Neural cell (in vitro differentiated cells): ENCODE data around the gene KDM4C.

ENCODE experiments used
- EP300 ChIP-seq: fragments of 450-650 bp; conservative IDR thresholded peaks from 2 replicates; pipeline ENCODE4 v1.6.1; 2014; ENCODE audit warnings: antibody characterized with exemption, mild to moderate bottlenecking, moderate library complexity; ENCODE audit not compliant: poor library complexity, severe bottlenecking
- EZH2 ChIP-seq: fragments of 200-600, 300-800 bp; shearing (Covaris generic), sonication (generic); IDR thresholded peaks from 2 replicates; pipeline ENCODE4 v1.6.1; 2014; ENCODE audit warnings: antibody characterized with exemption, low read length, borderline replicate concordance, mild to moderate bottlenecking; ENCODE audit not compliant: insufficient read depth, poor library complexity, severe bottlenecking
- POLR2AphosphoS5 ChIP-seq: IDR thresholded peaks from 2 replicates; pipeline ENCODE4 v1.6.1; 2012
- SMC3 ChIP-seq: fragments of 450-650 bp; conservative IDR thresholded peaks from 2 replicates; pipeline ENCODE4 v1.6.1; 2014; ENCODE audit warnings: antibody characterized with exemption, mild to moderate bottlenecking, moderate library complexity; ENCODE audit not compliant: poor library complexity
- TF ChIP-seq, protein P1 (sequence below): fragments of 450-650 bp; IDR thresholded peaks from 2 replicates; pipeline ENCODE4 v1.5.1; 2014; ENCODE audit warnings: antibody characterized with exemption, mild to moderate bottlenecking, moderate library complexity; ENCODE audit not compliant: poor library complexity, severe bottlenecking

DNA sequence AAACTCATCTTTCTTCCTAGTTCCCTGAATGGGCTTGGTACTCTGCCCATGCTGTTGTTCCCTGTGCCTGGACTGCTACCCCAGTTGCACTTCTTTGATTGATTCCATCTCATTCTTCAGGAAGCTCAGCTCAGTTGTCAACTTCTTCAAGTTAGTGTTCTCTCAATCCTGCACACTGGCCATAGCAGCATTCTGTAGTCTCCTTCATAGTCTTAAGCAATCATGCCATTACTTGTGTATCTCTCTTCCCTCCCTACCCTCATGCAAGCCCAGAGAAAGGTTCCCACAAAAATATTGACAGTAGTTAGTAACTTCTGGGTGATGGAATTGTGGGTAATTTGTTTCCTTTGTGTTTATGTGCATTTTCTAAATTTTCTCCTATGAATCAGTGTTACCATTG, 5.5 kb downstream of the KDM4C start:
- TF ChIP-seq EZH2 (no peak), EP300 (no peak), POLR2AphosphoS5 (no peak), SMC3 (no peak)
- TF ChIP-seq, protein P1, sequence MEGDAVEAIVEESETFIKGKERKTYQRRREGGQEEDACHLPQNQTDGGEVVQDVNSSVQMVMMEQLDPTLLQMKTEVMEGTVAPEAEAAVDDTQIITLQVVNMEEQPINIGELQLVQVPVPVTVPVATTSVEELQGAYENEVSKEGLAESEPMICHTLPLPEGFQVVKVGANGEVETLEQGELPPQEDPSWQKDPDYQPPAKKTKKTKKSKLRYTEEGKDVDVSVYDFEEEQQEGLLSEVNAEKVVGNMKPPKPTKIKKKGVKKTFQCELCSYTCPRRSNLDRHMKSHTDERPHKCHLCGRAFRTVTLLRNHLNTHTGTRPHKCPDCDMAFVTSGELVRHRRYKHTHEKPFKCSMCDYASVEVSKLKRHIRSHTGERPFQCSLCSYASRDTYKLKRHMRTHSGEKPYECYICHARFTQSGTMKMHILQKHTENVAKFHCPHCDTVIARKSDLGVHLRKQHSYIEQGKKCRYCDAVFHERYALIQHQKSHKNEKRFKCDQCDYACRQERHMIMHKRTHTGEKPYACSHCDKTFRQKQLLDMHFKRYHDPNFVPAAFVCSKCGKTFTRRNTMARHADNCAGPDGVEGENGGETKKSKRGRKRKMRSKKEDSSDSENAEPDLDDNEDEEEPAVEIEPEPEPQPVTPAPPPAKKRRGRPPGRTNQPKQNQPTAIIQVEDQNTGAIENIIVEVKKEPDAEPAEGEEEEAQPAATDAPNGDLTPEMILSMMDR: no peak
